ENCODE data around the gene FBXL20.

GRCh38 chr17:39332092-39332491 lies 69.3 kb downstream of the FBXL20 start:
- TF ChIP-seq CTCF (IDR thresholded peaks at IDR 0.05) (no peak), POLR2AphosphoS5 (IDR thresholded peaks at IDR 0.05) (no peak)

Measured in breast epithelium (tissue), 3 donors.